ENCODE measurements around the gene ARHGAP45.
"Not testable (repeated sequence)": the region's sequence is repeated elsewhere in the genome, so short reads cannot be mapped to it uniquely, and the experiment has no call there.

Gene ARHGAP45

GRCh38 chr19:1129084-1129483 lies 62.1 kb downstream of the ARHGAP45 start:
- in situ Hi-C loops (cut with HindIII; ENCODE audit: low sequenced_read_pairs) = not testable (repeated sequence)

- in situ Hi-C loops (cut with HindIII; ENCODE audit: low sequenced_read_pairs) = no loop called here
These were observed 62.6 kb downstream of the ARHGAP45 start for GRCh38 chr19:1129535-1129934.

- in situ Hi-C loops (cut with HindIII; ENCODE audit: low sequenced_read_pairs) = no loop called here
These were observed 64.1 kb downstream of the ARHGAP45 start for GRCh38 chr19:1130771-1131717.

GRCh38 chr19:1131718-1132551 lies 65.0 kb downstream of the ARHGAP45 start:
- in situ Hi-C loops (cut with HindIII; ENCODE audit: low sequenced_read_pairs) = no loop called here

GRCh38 chr19:1132552-1133383 lies 65.8 kb downstream of the ARHGAP45 start:
- in situ Hi-C loops (cut with HindIII; ENCODE audit: low sequenced_read_pairs) = no loop called here

GRCh38 chr19:1133471-1133929 lies 66.5 kb downstream of the ARHGAP45 start:
- in situ Hi-C loops (cut with HindIII; ENCODE audit: low sequenced_read_pairs) = no loop called here

- in situ Hi-C loops (cut with HindIII; ENCODE audit: low sequenced_read_pairs) = no loop called here
These were observed 67.5 kb downstream of the ARHGAP45 start for GRCh38 chr19:1134431-1134830.

- in situ Hi-C loops (cut with HindIII; ENCODE audit: low sequenced_read_pairs) = no loop called here
These were observed 68.5 kb downstream of the ARHGAP45 start for GRCh38 chr19:1135454-1135853.

GRCh38 chr19:1136201-1136600 lies 69.2 kb downstream of the ARHGAP45 start:
- in situ Hi-C loops (cut with HindIII; ENCODE audit: low sequenced_read_pairs) = no loop called here

All from DLD1 (cell line).